ENCODE results near the gene ASTN2.

DNA sequence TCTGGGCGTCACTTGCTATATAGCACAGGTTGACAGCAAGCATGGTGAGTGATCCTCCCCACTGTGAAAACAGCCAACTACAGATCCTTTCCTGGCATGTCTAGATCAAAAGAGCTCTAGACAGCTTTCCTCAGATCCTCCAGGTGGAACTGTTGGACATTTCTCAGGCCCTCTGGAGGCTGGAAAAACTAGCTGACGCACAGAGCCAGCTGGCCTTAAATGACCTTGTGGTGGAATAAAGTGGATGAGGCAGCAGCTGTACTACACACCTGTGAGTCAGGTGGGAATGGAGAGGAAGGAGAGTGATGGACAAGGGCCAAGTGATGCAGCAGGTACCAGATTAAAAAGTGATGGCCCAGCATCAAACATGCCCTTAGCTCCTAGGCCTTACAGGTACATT is 555.1 kb downstream of the ASTN2 start:
- TF ChIP-seq, protein P1, sequence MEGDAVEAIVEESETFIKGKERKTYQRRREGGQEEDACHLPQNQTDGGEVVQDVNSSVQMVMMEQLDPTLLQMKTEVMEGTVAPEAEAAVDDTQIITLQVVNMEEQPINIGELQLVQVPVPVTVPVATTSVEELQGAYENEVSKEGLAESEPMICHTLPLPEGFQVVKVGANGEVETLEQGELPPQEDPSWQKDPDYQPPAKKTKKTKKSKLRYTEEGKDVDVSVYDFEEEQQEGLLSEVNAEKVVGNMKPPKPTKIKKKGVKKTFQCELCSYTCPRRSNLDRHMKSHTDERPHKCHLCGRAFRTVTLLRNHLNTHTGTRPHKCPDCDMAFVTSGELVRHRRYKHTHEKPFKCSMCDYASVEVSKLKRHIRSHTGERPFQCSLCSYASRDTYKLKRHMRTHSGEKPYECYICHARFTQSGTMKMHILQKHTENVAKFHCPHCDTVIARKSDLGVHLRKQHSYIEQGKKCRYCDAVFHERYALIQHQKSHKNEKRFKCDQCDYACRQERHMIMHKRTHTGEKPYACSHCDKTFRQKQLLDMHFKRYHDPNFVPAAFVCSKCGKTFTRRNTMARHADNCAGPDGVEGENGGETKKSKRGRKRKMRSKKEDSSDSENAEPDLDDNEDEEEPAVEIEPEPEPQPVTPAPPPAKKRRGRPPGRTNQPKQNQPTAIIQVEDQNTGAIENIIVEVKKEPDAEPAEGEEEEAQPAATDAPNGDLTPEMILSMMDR (IDR thresholded peaks at IDR 0.05; ENCODE audit: low read depth, low read length, missing input control), result no peak
- TF ChIP-seq EGR1 (IDR thresholded peaks at IDR 0.05; ENCODE audit: low read depth in 2 of 2) (no peak), SP1 (IDR thresholded peaks at IDR 0.05) (no peak), TAF1 (conservative IDR thresholded peaks at IDR 0.05) (no peak), YY1 (IDR thresholded peaks at IDR 0.05) (no peak), RAD21 (IDR thresholded peaks at IDR 0.05) (no peak), JUND (IDR thresholded peaks at IDR 0.05) (no peak), NR2F2 (IDR thresholded peaks at IDR 0.05) (no peak)
- TF ChIP-seq, protein P2, sequence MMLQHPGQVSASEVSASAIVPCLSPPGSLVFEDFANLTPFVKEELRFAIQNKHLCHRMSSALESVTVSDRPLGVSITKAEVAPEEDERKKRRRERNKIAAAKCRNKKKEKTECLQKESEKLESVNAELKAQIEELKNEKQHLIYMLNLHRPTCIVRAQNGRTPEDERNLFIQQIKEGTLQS (IDR thresholded peaks at IDR 0.05), result no peak
- TF ChIP-seq, protein P3, sequence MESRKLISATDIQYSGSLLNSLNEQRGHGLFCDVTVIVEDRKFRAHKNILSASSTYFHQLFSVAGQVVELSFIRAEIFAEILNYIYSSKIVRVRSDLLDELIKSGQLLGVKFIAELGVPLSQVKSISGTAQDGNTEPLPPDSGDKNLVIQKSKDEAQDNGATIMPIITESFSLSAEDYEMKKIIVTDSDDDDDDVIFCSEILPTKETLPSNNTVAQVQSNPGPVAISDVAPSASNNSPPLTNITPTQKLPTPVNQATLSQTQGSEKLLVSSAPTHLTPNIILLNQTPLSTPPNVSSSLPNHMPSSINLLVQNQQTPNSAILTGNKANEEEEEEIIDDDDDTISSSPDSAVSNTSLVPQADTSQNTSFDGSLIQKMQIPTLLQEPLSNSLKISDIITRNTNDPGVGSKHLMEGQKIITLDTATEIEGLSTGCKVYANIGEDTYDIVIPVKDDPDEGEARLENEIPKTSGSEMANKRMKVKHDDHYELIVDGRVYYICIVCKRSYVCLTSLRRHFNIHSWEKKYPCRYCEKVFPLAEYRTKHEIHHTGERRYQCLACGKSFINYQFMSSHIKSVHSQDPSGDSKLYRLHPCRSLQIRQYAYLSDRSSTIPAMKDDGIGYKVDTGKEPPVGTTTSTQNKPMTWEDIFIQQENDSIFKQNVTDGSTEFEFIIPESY (IDR thresholded peaks at IDR 0.05), result no peak
- TF ChIP-seq, protein P4, sequence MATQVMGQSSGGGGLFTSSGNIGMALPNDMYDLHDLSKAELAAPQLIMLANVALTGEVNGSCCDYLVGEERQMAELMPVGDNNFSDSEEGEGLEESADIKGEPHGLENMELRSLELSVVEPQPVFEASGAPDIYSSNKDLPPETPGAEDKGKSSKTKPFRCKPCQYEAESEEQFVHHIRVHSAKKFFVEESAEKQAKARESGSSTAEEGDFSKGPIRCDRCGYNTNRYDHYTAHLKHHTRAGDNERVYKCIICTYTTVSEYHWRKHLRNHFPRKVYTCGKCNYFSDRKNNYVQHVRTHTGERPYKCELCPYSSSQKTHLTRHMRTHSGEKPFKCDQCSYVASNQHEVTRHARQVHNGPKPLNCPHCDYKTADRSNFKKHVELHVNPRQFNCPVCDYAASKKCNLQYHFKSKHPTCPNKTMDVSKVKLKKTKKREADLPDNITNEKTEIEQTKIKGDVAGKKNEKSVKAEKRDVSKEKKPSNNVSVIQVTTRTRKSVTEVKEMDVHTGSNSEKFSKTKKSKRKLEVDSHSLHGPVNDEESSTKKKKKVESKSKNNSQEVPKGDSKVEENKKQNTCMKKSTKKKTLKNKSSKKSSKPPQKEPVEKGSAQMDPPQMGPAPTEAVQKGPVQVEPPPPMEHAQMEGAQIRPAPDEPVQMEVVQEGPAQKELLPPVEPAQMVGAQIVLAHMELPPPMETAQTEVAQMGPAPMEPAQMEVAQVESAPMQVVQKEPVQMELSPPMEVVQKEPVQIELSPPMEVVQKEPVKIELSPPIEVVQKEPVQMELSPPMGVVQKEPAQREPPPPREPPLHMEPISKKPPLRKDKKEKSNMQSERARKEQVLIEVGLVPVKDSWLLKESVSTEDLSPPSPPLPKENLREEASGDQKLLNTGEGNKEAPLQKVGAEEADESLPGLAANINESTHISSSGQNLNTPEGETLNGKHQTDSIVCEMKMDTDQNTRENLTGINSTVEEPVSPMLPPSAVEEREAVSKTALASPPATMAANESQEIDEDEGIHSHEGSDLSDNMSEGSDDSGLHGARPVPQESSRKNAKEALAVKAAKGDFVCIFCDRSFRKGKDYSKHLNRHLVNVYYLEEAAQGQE (IDR thresholded peaks at IDR 0.05), result no peak

Measured in liver (tissue), 3 donors.